Progenitor cell of endocrine pancreas (in vitro differentiated cells): ENCODE measurements around the gene ITGB2. TPM values are rescaled to one million over a fixed set of nuclear protein-coding genes. Genes with fewer than 3 reads are reported as not detected.

Experiments
- DNase-seq: peaks from one replicate; pipeline ENCODE4 v3.0.0; 2021; ENCODE audit warnings: low spot score; ENCODE audit not compliant: unreplicated experiment
- H3K27ac Mint-ChIP-seq: 2 replicates; pipeline ENCODE4 v1.8.0; 2021; ENCODE audit warnings: mild to moderate bottlenecking, moderate library complexity, mixed read lengths
- H3K27me3 Mint-ChIP-seq: 2 replicates; pipeline ENCODE4 v1.8.0; 2021; ENCODE audit warnings: mixed read lengths
- H3K36me3 Mint-ChIP-seq: 2 replicates; pipeline ENCODE4 v1.8.0; 2022; ENCODE audit warnings: mixed read lengths; ENCODE audit not compliant: insufficient read depth
- H3K4me1 Mint-ChIP-seq: 2 replicates; pipeline ENCODE4 v1.8.0; 2021; ENCODE audit warnings: low read depth, mixed read lengths
- H3K4me3 Mint-ChIP-seq: 2 replicates; pipeline ENCODE4 v1.8.0; 2021; ENCODE audit warnings: low read depth, mild to moderate bottlenecking, moderate library complexity, mixed read lengths
- H3K9me3 Mint-ChIP-seq: 2 replicates; pipeline ENCODE4 v1.8.0; 2021; ENCODE audit warnings: low read depth, mixed read lengths
- total RNA-seq: library from RNA; stranded (reverse); gene quantifications from 2 replicates; pipeline ENCODE4 v1.2.1, GENCODE V29; 2021
- TF ChIP-seq, protein P1 (sequence below): fragments of 200-600 bp; sonication (generic); IDR thresholded peaks from one replicate; pipeline ENCODE4 v1.5.0; 2021; ENCODE audit warnings: antibody characterized with exemption, mild to moderate bottlenecking; ENCODE audit not compliant: unreplicated experiment

The ITGB2 gene
- total RNA-seq, 1 donor from 2014 or later: 0.41 TPM

DNA sequence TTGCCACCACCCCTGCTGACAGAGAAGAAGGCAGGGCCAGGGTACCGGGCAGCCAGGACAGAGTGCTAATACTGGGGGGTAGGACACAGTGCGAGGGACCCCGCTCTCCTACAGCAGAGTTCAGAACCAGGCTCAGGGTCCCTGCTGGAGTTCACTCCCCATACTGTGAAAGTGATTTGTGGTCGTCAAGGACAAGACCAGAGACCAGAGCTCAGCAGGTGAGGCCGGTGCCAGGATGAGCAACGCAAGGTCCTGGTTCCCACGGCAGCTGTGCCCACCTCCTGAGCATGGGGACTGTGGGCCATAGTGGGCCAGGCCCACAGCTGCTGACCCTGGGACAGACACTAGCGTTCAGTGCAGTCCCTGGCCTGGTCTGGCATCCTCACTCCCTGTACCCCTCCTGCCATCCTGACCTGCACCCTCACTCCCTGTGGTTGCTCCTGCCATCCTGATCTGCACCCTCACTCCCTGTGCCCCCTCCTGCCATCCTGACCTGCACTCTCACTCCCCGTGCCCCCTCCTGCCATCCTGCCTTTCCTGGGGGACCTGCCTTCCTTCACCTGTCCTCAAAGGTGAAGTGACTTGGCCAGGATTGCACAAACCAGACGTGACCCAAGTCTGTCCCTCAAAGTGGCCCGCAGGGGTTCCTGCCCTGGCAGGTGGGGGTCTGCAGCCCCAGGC lies 33.4 kb downstream of the ITGB2 start:
- Mint-ChIP-seq H3K27ac (no peak overlapping the region), H3K9me3 (no peaks in the 10 kb centered on the region), H3K27me3 (peaks cover 2% of the 10 kb centered on the region), H3K4me3 (no peak overlapping the region), H3K36me3 (no peaks in the 10 kb centered on the region), H3K4me1 (no peaks in the 10 kb centered on the region)
- TF ChIP-seq, protein P1, sequence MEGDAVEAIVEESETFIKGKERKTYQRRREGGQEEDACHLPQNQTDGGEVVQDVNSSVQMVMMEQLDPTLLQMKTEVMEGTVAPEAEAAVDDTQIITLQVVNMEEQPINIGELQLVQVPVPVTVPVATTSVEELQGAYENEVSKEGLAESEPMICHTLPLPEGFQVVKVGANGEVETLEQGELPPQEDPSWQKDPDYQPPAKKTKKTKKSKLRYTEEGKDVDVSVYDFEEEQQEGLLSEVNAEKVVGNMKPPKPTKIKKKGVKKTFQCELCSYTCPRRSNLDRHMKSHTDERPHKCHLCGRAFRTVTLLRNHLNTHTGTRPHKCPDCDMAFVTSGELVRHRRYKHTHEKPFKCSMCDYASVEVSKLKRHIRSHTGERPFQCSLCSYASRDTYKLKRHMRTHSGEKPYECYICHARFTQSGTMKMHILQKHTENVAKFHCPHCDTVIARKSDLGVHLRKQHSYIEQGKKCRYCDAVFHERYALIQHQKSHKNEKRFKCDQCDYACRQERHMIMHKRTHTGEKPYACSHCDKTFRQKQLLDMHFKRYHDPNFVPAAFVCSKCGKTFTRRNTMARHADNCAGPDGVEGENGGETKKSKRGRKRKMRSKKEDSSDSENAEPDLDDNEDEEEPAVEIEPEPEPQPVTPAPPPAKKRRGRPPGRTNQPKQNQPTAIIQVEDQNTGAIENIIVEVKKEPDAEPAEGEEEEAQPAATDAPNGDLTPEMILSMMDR: no peak
- DNase-seq: no peak

DNA sequence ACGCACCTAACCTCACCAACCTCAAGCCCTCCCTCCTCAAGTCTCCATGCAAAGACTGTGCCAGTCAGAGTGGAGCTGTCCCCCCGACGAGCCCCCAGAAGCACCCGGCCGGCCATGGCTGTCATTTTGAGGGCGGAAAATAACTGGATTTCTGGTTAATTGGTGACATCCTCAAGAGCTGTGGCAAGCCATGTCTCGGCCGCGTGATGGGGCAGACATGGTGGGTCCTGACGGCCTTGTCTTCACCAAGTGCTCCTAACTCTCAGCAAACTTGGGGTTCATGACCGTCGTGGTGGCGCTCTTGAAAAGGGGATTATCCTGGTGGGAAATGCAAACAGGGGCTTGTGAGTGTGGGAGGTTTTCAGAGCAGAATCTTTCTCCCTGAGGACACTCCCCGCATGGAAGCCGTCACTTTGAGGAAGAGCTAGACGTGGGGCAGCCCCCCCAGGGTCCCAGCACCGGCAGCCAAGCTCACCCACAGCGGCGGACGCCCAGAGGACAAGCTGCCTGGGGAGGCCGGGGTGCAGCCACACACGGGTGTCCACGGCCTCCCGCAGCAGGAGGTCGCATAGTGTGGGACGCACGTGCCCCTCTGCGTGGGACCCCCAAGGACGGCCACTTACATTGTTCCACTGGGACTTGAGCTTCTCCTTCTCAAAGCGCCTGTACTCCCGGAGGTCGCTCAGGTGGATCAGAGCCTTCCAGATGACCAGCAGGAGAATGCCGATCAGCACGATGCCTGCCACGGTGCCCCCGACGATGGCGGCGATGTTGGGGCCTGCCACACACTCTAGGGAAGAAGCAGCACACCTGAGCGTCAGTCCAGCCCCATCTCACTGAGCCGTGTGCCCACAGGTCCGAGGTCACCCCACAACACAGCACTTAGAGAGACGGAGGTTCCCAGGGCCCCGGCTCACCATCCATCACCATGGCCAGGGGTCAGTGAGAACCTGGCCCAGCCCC lies 34.3 kb downstream of the ITGB2 start:
- TF ChIP-seq, protein P1: no peak
- Mint-ChIP-seq H3K9me3 (no peaks in the 10 kb centered on the region), H3K36me3 (no peaks in the 10 kb centered on the region), H3K27ac (no peak overlapping the region), H3K4me1 (no peaks in the 10 kb centered on the region), H3K4me3 (no peak overlapping the region), H3K27me3 (peaks cover 7% of the 10 kb centered on the region)
- DNase-seq: no peak

DNA sequence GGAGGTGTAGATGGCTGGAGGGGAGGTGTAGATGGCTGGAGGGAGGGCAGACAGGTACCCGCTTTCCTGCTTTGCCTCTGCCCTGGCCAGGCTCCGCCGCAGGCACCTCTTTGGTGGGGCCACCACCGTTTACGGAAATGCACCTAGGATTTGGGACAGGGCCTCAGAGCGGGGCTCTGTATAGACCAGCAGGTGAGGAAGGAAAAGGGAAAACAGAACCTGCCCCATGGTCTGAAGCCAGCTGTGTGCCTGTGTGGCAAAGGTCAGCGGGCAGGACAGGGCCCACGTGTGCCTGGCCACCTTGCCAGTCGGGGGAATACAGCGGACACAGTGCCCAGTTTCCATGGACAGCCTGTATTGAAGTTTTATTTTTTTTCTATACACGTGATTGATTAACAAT lies 35.1 kb downstream of the ITGB2 start:
- TF ChIP-seq, protein P1: no peak
- Mint-ChIP-seq H3K4me3 (no peak overlapping the region), H3K27ac (no peak overlapping the region), H3K4me1 (no peaks in the 10 kb centered on the region), H3K36me3 (no peaks in the 10 kb centered on the region), H3K9me3 (no peaks in the 10 kb centered on the region), H3K27me3 (peaks cover 14% of the 10 kb centered on the region)
- no peak for DNase-seq

DNA sequence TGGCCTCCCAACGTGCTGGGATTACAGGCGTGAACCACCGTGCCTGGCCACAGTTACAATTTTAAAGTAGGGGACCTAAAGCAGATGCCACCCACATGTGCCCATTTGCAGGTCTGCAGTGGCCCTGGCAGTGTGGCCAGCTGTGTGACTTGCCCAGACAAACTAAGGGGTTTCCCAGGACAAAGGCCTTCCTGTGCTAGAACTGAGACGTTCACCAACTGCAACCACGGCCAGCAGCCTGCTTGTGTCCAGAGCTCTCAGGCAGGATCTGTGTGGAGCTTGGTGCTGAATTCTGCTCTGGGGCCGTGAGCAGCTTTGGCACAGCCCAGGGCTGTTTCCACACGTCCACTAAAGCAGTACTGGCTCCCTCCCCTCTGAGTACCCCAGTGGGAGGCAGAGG lies 36.6 kb downstream of the ITGB2 start:
- peaks cover 14% of the 10 kb centered on the region for H3K27me3 Mint-ChIP-seq
- TF ChIP-seq, protein P1: no peak
- no peak overlapping the region for H3K27ac Mint-ChIP-seq
- no peak for DNase-seq
- H3K4me1 Mint-ChIP-seq: no peaks in the 10 kb centered on the region
- H3K9me3 Mint-ChIP-seq: no peaks in the 10 kb centered on the region
- no peak overlapping the region for H3K4me3 Mint-ChIP-seq
- no peaks in the 10 kb centered on the region for H3K36me3 Mint-ChIP-seq

DNA sequence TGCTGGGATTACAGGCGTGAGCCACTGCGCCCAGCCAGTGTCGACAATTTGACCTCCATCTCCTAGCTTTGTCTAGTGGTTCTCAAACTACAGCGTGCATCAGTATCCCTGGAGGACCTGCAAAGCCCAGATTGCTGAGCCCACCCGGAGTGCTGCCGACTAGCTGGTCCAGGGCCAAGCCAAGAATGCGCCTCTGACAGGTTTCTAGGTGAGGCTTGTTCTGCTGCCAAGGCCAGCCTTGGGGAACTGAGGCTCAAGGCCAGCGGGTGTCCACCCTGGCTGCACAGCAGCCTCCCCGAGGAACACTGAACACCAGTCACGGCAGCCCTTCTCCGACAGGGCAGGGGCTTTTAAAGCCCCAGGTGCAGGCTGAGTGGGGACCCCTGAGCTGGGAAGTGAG lies 37.4 kb downstream of the ITGB2 start:
- TF ChIP-seq, protein P1: no peak
- H3K4me1 Mint-ChIP-seq: no peaks in the 10 kb centered on the region
- no peak overlapping the region for H3K4me3 Mint-ChIP-seq
- no peak for DNase-seq
- H3K27ac Mint-ChIP-seq: no peak overlapping the region
- no peaks in the 10 kb centered on the region for H3K9me3 Mint-ChIP-seq
- H3K27me3 Mint-ChIP-seq: peaks cover 16% of the 10 kb centered on the region
- no peaks in the 10 kb centered on the region for H3K36me3 Mint-ChIP-seq
